ENCODE data around the gene AHSP. TPM values are rescaled to one million over a fixed set of nuclear protein-coding genes. Genes with fewer than 3 reads are reported as not detected.
"Not testable (repeated sequence)": the region's sequence is repeated elsewhere in the genome, so short reads cannot be mapped to it uniquely, and the experiment has no call there.

AHSP gene
- total RNA-seq, 2 experiments from 2014 or later, result not detected

GRCh38 chr16:31522071-31522470 is 5.6 kb upstream of the AHSP start:
- Mint-ChIP-seq H3K9me3 (peaks cover 8% of the 10 kb centered on the region), H3K4me3 (no peak overlapping the region), H3K4me1 (ENCODE audit: low read depth) (no peaks in the 10 kb centered on the region), H3K27me3 (peaks cover 2% of the 10 kb centered on the region), H3K36me3 (no peaks in the 10 kb centered on the region), H3K27ac (no peak overlapping the region)
- DNase-seq, result no peak
- intact Hi-C loops (cut with micrococcal nuclease), result no loop called here
- ChIA-PET POLR2A (no interaction called here), CTCF (no interaction called here)

GRCh38 chr16:31523768-31524167 is 3.9 kb upstream of the AHSP start:
- DNase-seq; CTCF ChIA-PET; POLR2A ChIA-PET; H3K9me3 Mint-ChIP-seq; intact Hi-C loops (cut with micrococcal nuclease); H3K4me3 Mint-ChIP-seq; H3K27me3 Mint-ChIP-seq; H3K36me3 Mint-ChIP-seq; H3K27ac Mint-ChIP-seq: not testable (repeated sequence)
- H3K4me1 Mint-ChIP-seq (ENCODE audit: low read depth), result peaks cover 12% of the 10 kb centered on the region

- intact Hi-C loops (cut with micrococcal nuclease), result no loop called here
- no peaks in the 10 kb centered on the region for H3K9me3 Mint-ChIP-seq
- no peak overlapping the region for H3K27ac Mint-ChIP-seq
- H3K36me3 Mint-ChIP-seq, result no peaks in the 10 kb centered on the region
- CTCF ChIA-PET, result no interaction called here
- POLR2A ChIA-PET, result no interaction called here
- H3K4me3 Mint-ChIP-seq, result no peak overlapping the region
- peaks cover 13% of the 10 kb centered on the region for H3K27me3 Mint-ChIP-seq
- H3K4me1 Mint-ChIP-seq (ENCODE audit: low read depth), result peaks cover 12% of the 10 kb centered on the region
- no peak for DNase-seq
Observed at GRCh38 chr16:31525113-31525512, 2.6 kb upstream of the AHSP start.

- no peak overlapping the region for H3K27ac Mint-ChIP-seq
- H3K4me1 Mint-ChIP-seq (ENCODE audit: low read depth), result peaks cover 12% of the 10 kb centered on the region
- intact Hi-C loops (cut with micrococcal nuclease), result no loop called here
- DNase-seq, result no peak
- H3K9me3 Mint-ChIP-seq, result no peaks in the 10 kb centered on the region
- peaks cover 14% of the 10 kb centered on the region for H3K27me3 Mint-ChIP-seq
- no peak overlapping the region for H3K4me3 Mint-ChIP-seq
- CTCF ChIA-PET, result interaction anchor here (1.5 kb wide), 1 partner anchor 27 kb away, joined by 3 read pairs; no protein-coding TSS in a partner anchor
- POLR2A ChIA-PET, result no interaction called here
- H3K36me3 Mint-ChIP-seq, result no peaks in the 10 kb centered on the region
Observed at GRCh38 chr16:31528523-31529107, 915 bp downstream of the AHSP start.

GRCh38 chr16:31529108-31529936 is 1.6 kb downstream of the AHSP start:
- Mint-ChIP-seq H3K27ac (no peak overlapping the region), H3K4me3 (no peak overlapping the region), H3K9me3 (no peaks in the 10 kb centered on the region), H3K36me3 (no peaks in the 10 kb centered on the region), H3K4me1 (ENCODE audit: low read depth) (peaks cover 12% of the 10 kb centered on the region), H3K27me3 (peaks cover 17% of the 10 kb centered on the region)
- intact Hi-C loops (cut with micrococcal nuclease), result no loop called here
- ChIA-PET CTCF (interaction anchor here (1.5 kb wide), 1 partner anchor 27 kb away, joined by 3 read pairs; no protein-coding TSS in a partner anchor), POLR2A (no interaction called here)
- DNase-seq, result peak; percentile 15

- no peak for DNase-seq
- no peak overlapping the region for H3K27ac Mint-ChIP-seq
- ChIA-PET POLR2A (no interaction called here), CTCF (interaction anchor here (1.2 kb wide), 1 partner anchor 26 kb away, joined by 3 read pairs; no protein-coding TSS in a partner anchor)
- intact Hi-C loops (cut with micrococcal nuclease), result no loop called here
- no peak overlapping the region for H3K4me3 Mint-ChIP-seq
- no peaks in the 10 kb centered on the region for H3K36me3 Mint-ChIP-seq
- no peaks in the 10 kb centered on the region for H3K9me3 Mint-ChIP-seq
- peaks cover 12% of the 10 kb centered on the region for H3K4me1 Mint-ChIP-seq (ENCODE audit: low read depth)
- peaks cover 17% of the 10 kb centered on the region for H3K27me3 Mint-ChIP-seq
Observed at GRCh38 chr16:31529937-31530312, 2.2 kb downstream of the AHSP start.

GRCh38 chr16:31530405-31530804 is 2.7 kb downstream of the AHSP start:
- CTCF ChIA-PET, result interaction anchor here (1.2 kb wide), 1 partner anchor 26 kb away, joined by 3 read pairs; no protein-coding TSS in a partner anchor

GRCh38 chr16:31531096-31531495 is 3.4 kb downstream of the AHSP start:
- Mint-ChIP-seq H3K36me3 (no peaks in the 10 kb centered on the region), H3K4me1 (ENCODE audit: low read depth) (peaks cover 17% of the 10 kb centered on the region), H3K9me3 (no peaks in the 10 kb centered on the region), H3K4me3 (no peak overlapping the region), H3K27me3 (peaks cover 21% of the 10 kb centered on the region), H3K27ac (no peak overlapping the region)
- no peak for DNase-seq
- ChIA-PET POLR2A (no interaction called here), CTCF (interaction anchor here (1.2 kb wide), 1 partner anchor 25 kb away, joined by 3 read pairs; no protein-coding TSS in a partner anchor)
- intact Hi-C loops (cut with micrococcal nuclease), result no loop called here

More at GRCh38 chr16:31530405-31530804, 2.7 kb downstream of the AHSP start:
- intact Hi-C loops (cut with micrococcal nuclease), result no loop called here
- Mint-ChIP-seq H3K27me3 (peaks cover 17% of the 10 kb centered on the region), H3K9me3 (no peaks in the 10 kb centered on the region), H3K4me1 (ENCODE audit: low read depth) (peaks cover 12% of the 10 kb centered on the region), H3K36me3 (no peaks in the 10 kb centered on the region), H3K27ac (no peak overlapping the region), H3K4me3 (no peak overlapping the region)
- POLR2A ChIA-PET, result no interaction called here
- no peak for DNase-seq

GRCh38 chr16:31532120-31532519 is 4.4 kb downstream of the AHSP start:
- no peak overlapping the region for H3K4me3 Mint-ChIP-seq
- intact Hi-C loops (cut with micrococcal nuclease), result no loop called here
- H3K27me3 Mint-ChIP-seq, result peaks cover 22% of the 10 kb centered on the region
- ChIA-PET CTCF (no interaction called here), POLR2A (no interaction called here)
- no peaks in the 10 kb centered on the region for H3K36me3 Mint-ChIP-seq
- no peak overlapping the region for H3K27ac Mint-ChIP-seq
- H3K9me3 Mint-ChIP-seq, result no peaks in the 10 kb centered on the region
- H3K4me1 Mint-ChIP-seq (ENCODE audit: low read depth), result peaks cover 17% of the 10 kb centered on the region
- no peak for DNase-seq

GRCh38 chr16:31532896-31533295 is 5.2 kb downstream of the AHSP start:
- Mint-ChIP-seq H3K4me1 (ENCODE audit: low read depth) (peaks cover 15% of the 10 kb centered on the region), H3K27me3 (peaks cover 22% of the 10 kb centered on the region), H3K9me3 (no peaks in the 10 kb centered on the region), H3K4me3 (no peak overlapping the region), H3K36me3 (no peaks in the 10 kb centered on the region), H3K27ac (no peak overlapping the region)
- CTCF ChIA-PET, result no interaction called here
- DNase-seq, result no peak
- POLR2A ChIA-PET, result no interaction called here
- intact Hi-C loops (cut with micrococcal nuclease), result no loop called here

- POLR2A ChIA-PET, result no interaction called here
- no peak overlapping the region for H3K27ac Mint-ChIP-seq
Observed at GRCh38 chr16:31535737-31536136, 8.0 kb downstream of the AHSP start.

GRCh38 chr16:31536804-31537361 is 9.2 kb downstream of the AHSP start:
- CTCF ChIA-PET, result no interaction called here
- H3K4me1 Mint-ChIP-seq (ENCODE audit: low read depth), result peaks cover 13% of the 10 kb centered on the region
- no peak overlapping the region for H3K4me3 Mint-ChIP-seq
- H3K36me3 Mint-ChIP-seq, result peaks cover 2% of the 10 kb centered on the region
- DNase-seq, result no peak
- H3K27me3 Mint-ChIP-seq, result peaks cover 27% of the 10 kb centered on the region
- H3K27ac Mint-ChIP-seq, result no peak overlapping the region
- POLR2A ChIA-PET, result no interaction called here
- peaks cover 11% of the 10 kb centered on the region for H3K9me3 Mint-ChIP-seq
- intact Hi-C loops (cut with micrococcal nuclease), result no loop called here

More at GRCh38 chr16:31535737-31536136, 8.0 kb downstream of the AHSP start:
- H3K4me1 Mint-ChIP-seq (ENCODE audit: low read depth), result peaks cover 13% of the 10 kb centered on the region
- no peak overlapping the region for H3K4me3 Mint-ChIP-seq
- CTCF ChIA-PET, result interaction anchor here (1.0 kb wide), 2 partner anchors 58 to 75 kb away, joined by 3 to 4 read pairs; no protein-coding TSS in a partner anchor
- peaks cover 11% of the 10 kb centered on the region for H3K9me3 Mint-ChIP-seq
- H3K36me3 Mint-ChIP-seq, result peaks cover 2% of the 10 kb centered on the region
- no peak for DNase-seq
- intact Hi-C loops (cut with micrococcal nuclease), result no loop called here
- H3K27me3 Mint-ChIP-seq, result peaks cover 27% of the 10 kb centered on the region
